NCI-H2196 treated with DMSO at 0.1 percent for 48 hours (cell line): ENCODE data around the gene ZNF341.

Experiments used
- DNase-seq: peaks from one replicate; lab custom pipeline; 2025; ENCODE audit not compliant: unreplicated experiment; lab: John Stamatoyannopoulos, UW

ZNF341 gene

DNA sequence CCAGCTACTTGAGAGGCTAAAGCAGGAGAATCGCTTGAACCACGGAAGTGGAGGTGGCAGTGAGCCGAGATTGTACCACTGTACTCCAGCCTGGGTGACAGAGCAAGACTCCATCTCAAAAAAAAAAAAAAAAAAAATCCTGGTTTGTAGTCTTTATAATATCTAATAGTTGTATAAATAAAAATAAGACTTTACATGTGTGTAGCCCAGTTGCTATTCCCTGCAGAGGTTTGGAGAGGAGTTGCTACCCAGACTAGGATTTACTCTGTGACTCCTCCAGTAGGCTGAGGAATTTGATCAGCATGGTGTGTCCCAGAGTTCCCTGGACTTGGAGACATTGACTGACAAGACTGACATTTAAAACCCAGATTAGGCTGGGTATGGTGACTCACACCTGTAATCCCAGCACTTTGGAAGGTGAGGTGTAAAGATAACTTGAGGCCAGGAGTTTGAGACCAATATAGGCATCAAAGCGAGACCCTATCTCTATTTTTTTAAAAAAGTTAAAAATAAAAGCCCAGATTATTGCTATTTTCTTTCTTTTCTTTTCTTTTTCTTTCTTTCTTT lies 89.6 kb downstream of the ZNF341 start:
- DNase-seq = no peak

DNA sequence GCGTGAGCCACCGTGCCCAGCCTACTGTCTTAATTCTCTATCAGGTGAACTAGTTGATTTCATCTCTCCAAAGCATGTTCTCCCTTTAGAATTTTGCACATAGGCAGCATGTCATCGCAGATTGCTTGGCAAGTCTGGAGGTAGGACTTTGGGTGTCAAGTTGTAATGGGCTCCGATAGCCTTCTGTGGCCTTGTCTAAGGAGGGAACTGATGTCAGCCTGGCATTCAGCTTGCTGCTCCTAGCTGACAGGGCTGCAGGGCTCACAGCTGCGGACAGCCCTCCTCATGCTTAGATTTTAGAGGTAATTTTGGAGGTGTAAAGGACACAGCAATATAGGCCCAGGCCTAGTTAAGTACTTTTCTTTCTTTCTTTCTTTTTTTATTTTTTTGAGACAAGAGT lies 90.6 kb downstream of the ZNF341 start:
- DNase-seq = no peak

DNA sequence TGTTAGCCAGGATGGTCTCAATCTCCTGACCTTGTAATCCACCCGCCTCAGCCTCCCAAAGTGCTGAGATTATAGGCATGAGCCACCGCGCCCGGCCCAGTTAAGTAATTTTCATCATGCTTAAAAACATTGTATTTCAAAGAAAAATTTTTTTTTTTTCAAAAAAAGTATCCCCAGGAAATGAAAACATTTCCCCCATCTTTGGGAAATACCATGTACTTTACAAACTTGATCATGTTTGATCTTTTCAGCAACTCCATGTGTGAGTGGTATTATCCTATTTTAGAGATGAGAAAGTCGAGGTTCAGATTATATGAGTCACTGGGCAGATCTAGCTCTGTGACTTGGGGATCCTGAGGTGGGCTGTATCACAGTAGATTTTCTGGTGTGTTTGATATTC lies 91.2 kb downstream of the ZNF341 start:
- DNase-seq = no peak

DNA sequence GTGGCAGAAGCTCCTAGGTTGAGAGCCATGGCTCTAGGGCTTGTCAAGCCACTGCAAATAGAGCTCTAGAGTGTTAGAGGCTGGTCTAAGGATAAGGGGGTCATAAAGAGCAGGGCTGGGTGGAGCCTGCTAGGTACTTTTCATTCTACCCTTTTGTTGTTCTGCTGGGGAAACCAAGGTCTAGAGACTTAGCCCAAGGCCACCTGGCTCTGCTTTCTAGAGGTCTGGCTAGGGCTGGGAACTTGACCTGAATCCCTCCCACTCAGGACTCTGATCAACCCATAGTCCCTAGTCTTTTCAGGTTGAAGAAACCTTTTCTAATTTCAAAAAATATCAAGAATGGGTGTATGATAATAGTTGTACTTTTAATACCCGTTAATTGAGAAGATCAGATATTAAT lies 93.1 kb downstream of the ZNF341 start:
- no peak for DNase-seq

DNA sequence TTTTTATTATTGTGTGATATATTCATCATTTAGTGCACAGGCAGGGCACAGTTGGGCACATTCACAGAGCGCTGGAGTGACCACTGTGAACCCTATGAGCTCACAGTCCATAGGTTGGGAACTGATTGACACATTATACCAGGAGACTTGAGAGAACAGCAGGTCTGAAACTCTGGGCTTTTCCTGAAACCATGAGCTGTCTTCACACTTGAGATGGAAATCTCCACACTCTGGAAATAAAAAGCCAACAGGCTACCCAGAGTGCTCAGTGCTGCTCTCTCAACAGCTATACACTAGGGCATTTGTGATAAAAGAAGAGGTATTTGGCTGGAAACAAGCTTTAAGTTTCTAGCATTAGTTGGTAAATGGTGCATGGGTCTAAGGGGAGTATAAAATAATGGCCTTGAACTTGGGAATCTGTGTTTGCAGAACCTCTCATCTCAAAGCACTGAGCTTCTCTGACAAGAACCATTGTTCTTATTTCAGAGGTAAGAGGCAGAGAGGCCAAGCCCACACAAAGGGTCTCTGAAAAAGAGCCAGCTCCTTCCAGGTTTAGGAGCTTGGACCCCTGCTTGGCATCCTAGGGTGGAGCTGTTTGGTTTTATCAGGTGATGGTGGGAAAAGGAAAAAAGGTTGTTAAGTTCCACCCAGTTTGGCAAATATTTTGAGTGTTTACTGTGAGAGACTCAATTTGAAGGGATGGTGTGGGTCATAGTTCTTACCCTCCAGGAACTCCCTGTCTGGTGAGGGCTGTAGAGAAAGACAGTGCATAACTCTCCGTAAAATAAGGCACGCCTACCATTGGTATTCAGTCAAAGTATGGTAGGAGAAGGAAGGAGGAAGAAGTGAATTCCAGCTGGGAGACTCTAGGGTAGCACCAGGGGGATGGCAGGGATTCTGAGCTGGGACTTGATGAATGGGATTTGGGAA lies 93.8 kb downstream of the ZNF341 start:
- DNase-seq = no peak

DNA sequence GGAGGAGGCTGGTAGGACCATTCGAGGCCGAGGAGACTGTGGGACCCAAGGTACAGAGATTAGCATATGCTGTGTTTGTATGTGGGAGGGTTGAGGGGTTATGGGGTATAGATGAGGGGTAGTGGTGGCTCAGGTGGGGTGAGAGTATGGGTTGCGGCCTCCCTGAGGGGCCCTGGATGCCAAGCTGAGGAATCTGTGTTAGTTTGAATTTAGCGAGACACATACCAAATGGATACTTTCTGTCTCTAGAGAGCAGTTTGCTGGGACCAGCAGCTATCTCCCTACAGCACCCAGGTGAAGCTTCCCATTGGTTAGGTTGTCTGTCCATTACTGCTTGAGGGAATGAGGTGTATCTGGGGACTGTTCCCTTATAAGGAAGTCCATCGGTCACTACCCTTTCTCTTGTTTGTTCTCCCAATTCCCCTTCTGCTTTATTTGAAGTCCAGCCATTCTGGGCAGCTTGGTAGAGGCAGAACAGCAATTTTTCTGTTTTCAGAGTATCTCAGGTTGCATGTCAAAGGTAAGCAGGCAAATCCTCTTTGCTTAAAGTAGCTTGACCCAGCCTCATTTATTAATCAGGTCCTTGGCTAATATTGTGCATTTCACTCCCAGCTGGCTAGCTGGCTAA lies 94.6 kb downstream of the ZNF341 start:
- DNase-seq = peak; percentile 25

DNA sequence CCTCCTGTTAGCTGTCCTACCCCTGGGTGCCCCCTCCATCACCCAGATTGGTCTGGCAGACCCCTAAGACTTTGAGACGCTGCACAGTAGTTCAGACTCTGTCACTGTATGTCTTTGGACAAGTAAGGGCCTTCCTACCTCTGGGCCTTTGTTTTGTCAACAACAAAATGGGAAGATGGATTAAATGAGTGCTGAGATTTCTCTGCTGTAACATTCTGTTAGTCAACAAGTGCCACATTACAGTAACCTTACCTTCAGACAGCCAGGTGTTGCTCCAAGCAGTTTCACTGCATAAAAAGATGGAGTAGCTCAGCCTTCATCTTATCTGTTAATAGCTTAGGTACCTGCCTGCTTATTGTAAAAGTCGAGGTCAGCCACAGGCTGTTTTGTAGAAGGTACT lies 95.3 kb downstream of the ZNF341 start:
- no peak for DNase-seq

DNA sequence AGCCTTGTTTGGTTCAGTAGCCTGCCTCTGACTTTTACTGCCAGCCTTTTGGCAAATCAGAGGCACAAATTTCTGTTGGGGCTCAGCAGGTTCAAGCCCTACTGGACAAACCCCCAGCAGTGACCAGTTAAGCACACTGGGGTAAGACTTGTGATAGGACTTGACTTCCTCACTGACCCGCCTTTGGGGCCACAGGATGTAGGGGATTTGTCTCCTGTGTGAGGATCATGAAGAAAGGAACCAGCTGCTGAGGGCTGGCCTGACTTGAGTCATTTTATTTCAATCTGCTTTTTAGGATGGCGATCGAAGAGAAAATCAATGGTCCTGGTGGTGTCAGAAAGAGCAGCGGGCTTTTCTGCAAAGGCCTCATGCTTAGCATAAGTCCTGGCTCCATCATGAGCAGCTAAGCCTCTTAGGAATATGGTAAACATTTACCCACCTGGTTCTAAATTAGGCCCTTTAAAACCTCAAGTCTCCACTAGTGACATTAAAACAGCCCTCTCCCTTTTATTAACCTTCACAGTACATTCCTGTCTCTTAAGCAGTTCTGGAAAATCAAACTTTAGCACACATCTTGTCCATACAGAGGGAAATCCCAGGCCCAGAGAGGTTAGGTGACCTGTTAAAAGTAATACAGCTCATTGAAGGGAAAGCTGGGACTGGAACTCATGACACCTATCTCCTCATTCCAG lies 96.0 kb downstream of the ZNF341 start:
- no peak for DNase-seq

DNA sequence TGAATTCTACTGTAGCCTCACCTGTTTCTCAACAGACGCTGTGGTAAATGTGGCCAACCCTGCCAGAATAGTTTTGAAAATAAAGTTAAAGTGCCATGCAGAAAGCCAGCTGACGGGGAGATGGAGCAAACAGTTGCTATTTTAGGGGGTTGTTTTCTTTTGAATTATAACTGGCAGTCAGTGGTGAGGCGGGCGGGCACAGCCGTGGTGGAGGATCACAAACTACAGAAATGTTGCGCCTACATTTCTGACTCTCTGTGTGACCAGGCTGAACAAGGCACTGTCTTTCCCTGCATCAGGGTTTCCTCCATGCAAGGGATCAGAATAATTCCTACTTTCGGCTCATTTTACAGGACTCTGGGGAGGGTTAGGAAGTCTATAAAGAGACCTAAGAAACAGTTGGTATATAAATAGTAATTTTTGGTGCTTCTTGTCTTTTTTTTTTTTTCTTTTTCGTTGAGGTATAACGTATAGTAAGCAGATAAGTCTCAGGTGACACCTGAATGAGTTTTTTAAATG lies 96.6 kb downstream of the ZNF341 start:
- DNase-seq = no peak

DNA sequence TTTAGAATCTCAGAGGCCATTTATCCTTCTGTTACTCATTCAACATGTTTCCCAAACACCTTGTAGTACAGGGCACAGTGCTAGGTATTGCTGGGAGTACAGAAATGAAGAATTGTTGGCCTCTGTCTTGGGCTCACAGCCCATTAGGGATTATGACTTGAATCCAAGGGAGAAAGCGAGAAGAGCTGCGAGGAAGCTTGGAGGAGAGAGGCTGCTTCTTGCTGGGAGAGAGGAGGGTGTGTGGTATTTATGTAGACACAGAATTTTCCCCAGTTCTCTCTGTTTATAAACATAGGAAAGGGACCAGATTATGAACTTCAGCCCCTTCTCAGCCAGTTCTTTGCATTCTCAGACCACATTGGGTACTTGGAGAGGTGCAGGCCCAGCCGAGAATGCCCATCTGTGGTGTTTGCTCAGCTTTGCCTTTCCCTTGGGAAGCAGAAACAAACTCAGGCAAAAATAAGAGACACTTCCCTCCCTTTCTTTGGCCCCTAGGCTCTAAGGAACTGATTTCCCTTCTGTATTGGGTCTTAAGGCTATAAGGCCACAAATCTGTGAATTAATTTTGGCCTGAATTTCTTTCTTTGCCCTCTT lies 97.3 kb downstream of the ZNF341 start:
- no peak for DNase-seq

DNA sequence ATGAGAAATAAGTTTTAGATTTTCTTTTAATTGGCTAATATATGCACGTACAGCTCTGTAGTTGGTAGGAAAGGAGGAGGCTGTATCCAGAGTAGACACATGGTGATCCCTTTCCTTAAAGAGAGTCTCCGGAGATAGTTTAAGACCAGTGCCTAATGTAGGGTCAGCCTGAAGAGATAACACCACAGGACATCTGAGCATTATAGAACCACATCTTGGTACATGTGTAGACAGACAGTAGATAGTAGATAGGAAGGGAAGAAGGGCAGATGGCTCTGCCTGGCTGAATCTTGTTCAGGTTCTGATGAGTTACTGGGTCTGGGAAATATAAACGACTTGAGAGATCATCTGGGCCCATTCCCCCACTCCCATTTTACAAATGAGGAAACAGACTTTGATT lies 97.8 kb downstream of the ZNF341 start:
- no peak for DNase-seq

DNA sequence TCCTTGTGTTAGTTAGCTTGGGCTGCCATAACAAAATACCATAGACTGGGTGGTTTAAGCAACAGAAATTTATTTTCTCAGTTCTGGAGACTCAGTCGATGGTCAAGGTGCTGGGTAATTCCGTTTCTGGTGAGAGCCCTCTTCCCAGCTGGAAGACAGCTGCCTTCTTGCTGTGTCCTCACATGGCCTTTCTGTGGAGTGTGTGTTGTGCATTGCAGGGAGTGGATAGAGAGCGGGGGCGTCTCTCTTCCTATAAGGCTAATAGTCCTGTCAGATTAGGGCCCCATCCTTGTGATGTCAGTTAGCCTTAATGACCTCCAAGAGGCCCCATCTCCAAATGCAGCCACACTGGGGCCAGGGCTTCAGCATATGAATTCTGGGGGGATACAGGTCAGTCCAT lies 98.6 kb downstream of the ZNF341 start:
- no peak for DNase-seq

DNA sequence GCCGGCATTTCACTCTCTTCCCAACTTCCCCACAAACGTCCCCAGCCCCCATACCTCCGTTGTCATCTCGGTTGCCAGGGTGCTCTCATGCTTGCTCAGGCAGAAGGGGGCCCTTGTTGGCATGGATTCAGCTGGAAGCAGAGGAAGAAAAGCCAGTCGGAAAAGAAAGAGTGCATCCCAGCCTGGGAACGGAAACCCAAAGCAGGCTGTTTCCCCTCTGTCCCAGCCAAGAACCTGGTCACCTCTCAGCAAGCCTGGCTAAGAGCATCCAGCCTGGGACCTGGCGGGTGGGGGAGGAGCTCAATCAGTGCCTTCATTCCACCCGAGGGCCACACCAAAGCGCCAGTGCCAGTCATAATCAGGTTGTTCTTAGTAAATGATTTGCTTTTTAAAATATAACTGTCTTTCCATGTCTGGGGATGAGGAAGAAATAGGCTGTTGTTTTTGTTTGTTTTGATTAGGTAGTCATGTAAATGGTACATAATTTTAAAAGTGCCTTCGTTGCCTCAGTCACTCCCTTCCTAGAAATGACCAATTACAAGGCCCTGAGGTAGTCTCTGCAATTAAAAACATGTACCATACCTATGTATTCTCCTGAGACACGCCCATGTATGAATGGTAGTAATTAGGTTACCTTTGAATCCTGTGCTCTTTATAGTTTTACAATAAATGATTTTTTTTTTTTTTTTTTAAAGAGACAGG lies 100.5 kb downstream of the ZNF341 start:
- DNase-seq = no peak

DNA sequence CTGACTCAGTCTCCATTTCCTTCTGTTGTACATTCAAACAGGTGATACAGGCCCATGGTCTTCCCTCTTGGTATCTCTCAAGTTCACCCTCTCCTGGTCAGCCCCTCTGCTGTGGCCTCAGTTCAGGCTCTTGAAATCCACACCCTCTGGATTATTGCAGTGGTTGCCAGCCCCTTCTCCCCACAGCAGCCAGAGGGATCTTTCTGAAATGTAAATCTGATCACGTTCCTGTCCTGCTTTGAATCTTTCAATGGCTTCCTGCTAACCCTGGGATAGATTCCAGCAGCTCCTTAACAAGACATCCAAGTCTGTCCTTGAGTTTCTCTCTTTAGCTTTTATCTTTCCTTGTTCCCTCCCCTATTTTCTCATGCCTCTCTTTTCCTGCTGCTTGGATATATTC lies 101.5 kb downstream of the ZNF341 start:
- no peak for DNase-seq

DNA sequence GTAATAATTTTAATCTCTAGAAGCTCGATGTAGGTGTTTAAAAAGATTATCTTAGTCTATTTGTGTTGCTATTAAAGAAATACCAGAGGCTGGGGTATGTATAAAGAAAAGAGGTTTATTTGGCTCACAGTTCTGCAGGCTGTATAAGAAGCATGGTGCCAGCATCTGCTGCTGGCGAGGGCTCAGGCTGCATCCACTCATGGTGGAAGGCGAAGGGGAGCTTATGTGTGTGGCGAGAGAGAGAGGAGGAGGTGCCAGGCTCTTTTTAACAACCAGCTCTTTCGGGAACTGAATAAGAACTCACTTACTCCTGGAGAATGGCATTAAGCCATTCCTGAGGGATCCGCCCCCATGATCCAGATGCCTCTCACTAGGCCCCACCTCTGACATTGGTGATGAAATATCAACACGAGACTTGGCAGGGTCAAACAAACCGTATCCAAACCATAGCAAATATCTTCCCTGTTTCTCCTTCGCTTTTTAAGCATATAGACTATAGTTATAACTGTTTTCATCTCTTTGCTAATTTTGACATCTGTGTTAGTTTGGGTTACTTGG lies 103.9 kb downstream of the ZNF341 start:
- no peak for DNase-seq

DNA sequence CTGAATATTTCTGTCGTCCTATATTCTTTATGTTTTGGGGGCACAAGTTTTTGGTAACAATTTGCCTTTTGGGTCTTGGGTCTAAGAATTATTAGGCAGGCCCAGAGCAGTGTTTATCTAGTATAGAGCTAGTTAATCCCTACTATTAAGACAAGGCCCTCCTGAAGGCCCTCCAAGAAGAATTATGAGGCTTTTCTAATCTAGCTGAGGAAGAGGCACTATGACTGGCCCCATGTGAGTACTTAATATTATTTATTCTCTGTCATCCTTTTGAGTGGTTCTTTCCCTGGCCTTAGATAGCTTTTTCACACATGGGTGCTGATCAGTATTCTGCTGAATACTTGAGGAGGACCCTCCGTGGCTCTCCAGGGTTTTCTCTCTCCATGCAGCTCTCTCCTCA lies 104.5 kb downstream of the ZNF341 start:
- no peak for DNase-seq

DNA sequence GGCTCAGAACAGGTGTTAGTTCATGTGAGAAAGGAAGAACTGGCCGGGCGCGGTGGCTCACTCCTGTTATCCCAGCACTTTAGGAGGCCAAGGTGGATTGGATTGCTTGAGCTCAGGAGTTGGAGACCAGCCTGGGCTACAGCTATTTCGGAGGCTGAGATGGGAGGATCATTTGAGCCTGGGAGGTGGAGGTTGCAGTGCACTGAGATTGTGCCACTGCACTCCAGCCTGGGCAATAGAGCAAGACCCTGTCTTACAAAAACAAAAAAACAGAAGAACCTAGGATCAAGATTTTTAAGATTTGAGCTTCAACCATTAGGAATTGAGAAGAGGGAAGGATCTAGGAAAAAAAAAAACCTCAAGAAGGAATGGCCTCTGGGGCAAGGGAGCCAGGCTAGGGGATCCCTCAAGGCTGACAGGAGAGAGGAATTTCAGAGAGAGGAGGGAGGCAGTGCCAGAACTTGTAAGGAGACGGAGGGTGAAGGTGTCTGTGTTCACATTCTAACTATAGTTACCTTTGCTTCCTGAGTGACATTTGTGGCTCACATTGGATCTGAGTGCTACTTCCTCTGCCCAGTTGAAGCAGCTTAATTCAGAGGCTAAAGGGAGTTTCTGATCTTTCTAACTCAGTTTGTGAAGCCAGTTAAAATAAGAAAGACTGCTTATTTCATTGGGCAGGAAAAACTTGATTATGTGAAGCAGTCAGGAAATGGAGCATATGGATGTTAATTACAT lies 105.5 kb downstream of the ZNF341 start:
- DNase-seq = no peak

DNA sequence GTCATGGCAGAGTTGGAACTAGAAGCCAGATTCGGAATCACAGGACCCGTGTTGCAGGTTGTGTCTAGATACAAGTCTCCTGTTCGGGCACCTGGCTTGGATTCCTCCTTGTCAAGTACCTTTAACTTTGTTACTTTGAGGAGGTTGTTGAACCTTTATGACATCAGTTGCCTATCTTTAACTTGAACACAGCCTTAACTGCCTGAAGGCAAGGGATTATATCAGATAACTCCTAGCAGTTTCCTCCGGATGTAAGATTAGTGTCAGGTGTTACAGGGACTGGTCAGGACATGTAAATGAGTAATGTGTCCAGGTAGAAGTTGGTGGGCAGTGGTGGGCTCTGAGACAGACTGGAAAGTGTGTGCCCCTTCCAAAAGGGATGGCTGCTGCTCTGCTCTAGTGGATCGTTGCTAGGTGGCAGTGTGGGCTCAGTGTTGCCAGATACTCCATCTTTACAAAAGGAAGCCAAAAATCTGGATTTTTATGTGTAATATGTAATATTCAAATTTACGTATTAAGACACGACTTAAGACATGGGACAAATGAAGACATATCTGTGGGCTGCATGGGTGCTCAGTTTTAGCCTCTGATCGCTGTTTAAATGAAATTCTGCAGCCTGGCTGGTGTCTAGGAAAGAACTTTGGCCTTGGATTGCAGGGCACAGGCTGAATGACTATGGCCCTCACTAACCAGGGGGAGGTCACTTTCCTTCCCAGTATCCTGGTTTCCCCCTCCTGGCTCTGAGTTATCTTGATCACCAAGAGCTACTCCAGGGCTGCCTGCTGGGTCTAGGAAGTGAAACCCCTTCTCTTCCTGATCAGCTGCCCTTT lies 106.5 kb downstream of the ZNF341 start:
- DNase-seq = no peak

DNA sequence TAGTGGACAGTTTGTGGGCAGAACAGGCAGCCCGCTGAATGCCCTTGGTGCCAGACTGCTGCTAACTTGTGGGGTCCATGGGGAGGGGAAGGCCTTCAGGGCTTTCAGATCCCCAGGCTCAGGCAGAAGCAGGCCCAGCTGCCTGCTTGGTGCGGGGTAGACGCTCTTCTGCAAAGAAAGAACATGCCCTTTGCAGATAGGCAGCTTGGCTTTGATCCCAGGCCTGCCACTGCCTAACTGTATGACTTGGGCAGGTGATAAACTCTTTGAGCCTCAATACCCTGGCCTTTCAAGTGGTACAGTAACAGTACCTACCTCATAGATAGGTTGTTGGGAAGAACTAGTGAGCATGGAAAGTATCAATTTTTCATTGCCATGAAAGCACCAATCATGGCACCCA lies 107.8 kb downstream of the ZNF341 start:
- peak; percentile 45 for DNase-seq
